ENCODE results near the gene KSR1.

GRCh38 chr17:27625856-27626255 lies 169.6 kb downstream of the KSR1 start:
- TF ChIP-seq CTCF (IDR thresholded peaks at IDR 0.05) = no peak
- TF ChIP-seq POLR2AphosphoS5 (IDR thresholded peaks at IDR 0.05) = no peak
- TF ChIP-seq POLR2A (IDR thresholded peaks at IDR 0.05) = no peak
